Loucy (cell line): Measurements from ENCODE around the gene CNTNAP4.

Experiments
- H2AFZ ChIP-seq: fragments of 200-600 bp; sonication (generic); 2 replicates; pipeline ENCODE4 v1.6.0; 2016; ENCODE audit warnings: antibody characterized with exemption, mild to moderate bottlenecking, low read length, moderate library complexity
- H3F3A ChIP-seq: fragments of 200-600 bp; 2 replicates; pipeline ENCODE4 v1.6.0; 2016; ENCODE audit warnings: antibody characterized with exemption, low read depth, mild to moderate bottlenecking
- H3K27me3 ChIP-seq: fragments of 200-600 bp; sonication (generic); 2 replicates; pipeline ENCODE4 v1.6.1; 2014; ENCODE audit warnings: low read length, mild to moderate bottlenecking; ENCODE audit not compliant: insufficient read depth, poor library complexity, severe bottlenecking
- H3K36me3 ChIP-seq: fragments of 200-600 bp; sonication (generic); 2 replicates; pipeline ENCODE4 v1.6.1; 2016; ENCODE audit warnings: low read length; ENCODE audit not compliant: insufficient read depth
- H3K4me1 ChIP-seq: fragments of 200-600 bp; sonication (generic); 2 replicates; pipeline ENCODE4 v1.5.1; 2014; ENCODE audit warnings: low read length, mild to moderate bottlenecking; ENCODE audit not compliant: insufficient read depth, poor library complexity, severe bottlenecking
- H3K4me2 ChIP-seq: fragments of 200-600 bp; sonication (generic); 2 replicates; pipeline ENCODE4 v1.6.0; 2014; ENCODE audit warnings: antibody characterized with exemption, low read length, low read depth, mild to moderate bottlenecking; ENCODE audit not compliant: poor library complexity, severe bottlenecking
- H3K4me3 ChIP-seq: fragments of 200-600 bp; sonication (generic); 2 replicates; pipeline ENCODE4 v1.5.1; 2014; ENCODE audit warnings: low read length, mild to moderate bottlenecking, mixed read lengths; ENCODE audit not compliant: poor library complexity, severe bottlenecking
- H3K79me2 ChIP-seq: fragments of 200-600 bp; sonication (generic); 2 replicates; pipeline ENCODE4 v1.6.1; 2014; ENCODE audit warnings: low read length; ENCODE audit not compliant: insufficient read depth
- H3K9ac ChIP-seq: fragments of 200-600 bp; sonication (generic); 2 replicates; pipeline ENCODE4 v1.6.0; 2014; ENCODE audit warnings: mild to moderate bottlenecking, low read depth, low read length, moderate library complexity; ENCODE audit not compliant: poor library complexity, severe bottlenecking
- H3K9me2 ChIP-seq: fragments of 200-600 bp; sonication (generic); replicated peaks from 2 replicates; pipeline ENCODE4 v1.6.1; 2016; ENCODE audit warnings: low read depth, low read length, mixed read lengths
- H3K9me3 ChIP-seq: fragments of 200-600 bp; sonication (generic); 2 replicates; pipeline ENCODE4 v1.6.1; 2014; ENCODE audit warnings: mild to moderate bottlenecking, antibody characterized with exemption, low read length, low read depth; ENCODE audit not compliant: insufficient read depth
- H4K20me1 ChIP-seq: fragments of 200-600 bp; sonication (generic); 2 replicates; pipeline ENCODE4 v1.6.0; 2014; ENCODE audit warnings: antibody characterized with exemption, low read length, mild to moderate bottlenecking; ENCODE audit not compliant: insufficient read depth, poor library complexity, severe bottlenecking
- EZH2phosphoT487 ChIP-seq: fragments of 200-600 bp; IDR thresholded peaks from 2 replicates; pipeline ENCODE4 v1.6.1; 2018; ENCODE audit warnings: antibody characterized with exemption, mild to moderate bottlenecking, moderate library complexity, borderline replicate concordance
- TF ChIP-seq, protein P1 (sequence below): fragments of 200-600 bp; sonication (generic); conservative IDR thresholded peaks from 2 replicates; pipeline ENCODE4 v1.5.1; 2014; ENCODE audit warnings: mild to moderate bottlenecking, antibody characterized with exemption, low read length

The CNTNAP4 gene

DNA sequence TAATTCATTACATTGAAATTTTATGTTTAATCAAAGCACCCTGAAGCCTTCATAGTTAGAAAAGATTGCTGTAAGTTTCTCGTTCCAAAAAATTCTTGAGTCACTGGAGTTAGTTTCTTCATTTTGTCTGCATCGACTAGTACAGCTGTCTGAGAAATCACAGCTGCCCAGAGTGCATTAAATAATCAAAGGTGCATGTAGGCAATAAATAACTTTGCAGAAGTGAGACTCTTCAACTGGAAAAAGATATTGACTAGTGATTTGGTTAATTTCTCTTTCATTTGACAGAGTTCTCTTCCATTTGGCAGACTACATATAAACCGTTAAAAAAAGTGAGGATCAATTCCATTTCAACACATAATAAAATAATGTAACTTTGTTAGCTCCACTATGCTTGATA is 234.0 kb downstream of the CNTNAP4 start:
- no peaks in the 10 kb centered on the region for H3K36me3 ChIP-seq
- no peak overlapping the region for H2AFZ ChIP-seq
- no peaks in the 10 kb centered on the region for H3K9me3 ChIP-seq
- no peak overlapping the region for H3K4me3 ChIP-seq
- no peaks in the 10 kb centered on the region for H3K4me1 ChIP-seq
- no peaks in the 10 kb centered on the region for H3K27me3 ChIP-seq
- no peak overlapping the region for H3K4me2 ChIP-seq
- H3K9me2 ChIP-seq = no peaks in the 10 kb centered on the region
- no peaks in the 10 kb centered on the region for H3F3A ChIP-seq
- H3K79me2 ChIP-seq = no peaks in the 10 kb centered on the region
- no peak for TF ChIP-seq EZH2phosphoT487
- TF ChIP-seq, protein P1, sequence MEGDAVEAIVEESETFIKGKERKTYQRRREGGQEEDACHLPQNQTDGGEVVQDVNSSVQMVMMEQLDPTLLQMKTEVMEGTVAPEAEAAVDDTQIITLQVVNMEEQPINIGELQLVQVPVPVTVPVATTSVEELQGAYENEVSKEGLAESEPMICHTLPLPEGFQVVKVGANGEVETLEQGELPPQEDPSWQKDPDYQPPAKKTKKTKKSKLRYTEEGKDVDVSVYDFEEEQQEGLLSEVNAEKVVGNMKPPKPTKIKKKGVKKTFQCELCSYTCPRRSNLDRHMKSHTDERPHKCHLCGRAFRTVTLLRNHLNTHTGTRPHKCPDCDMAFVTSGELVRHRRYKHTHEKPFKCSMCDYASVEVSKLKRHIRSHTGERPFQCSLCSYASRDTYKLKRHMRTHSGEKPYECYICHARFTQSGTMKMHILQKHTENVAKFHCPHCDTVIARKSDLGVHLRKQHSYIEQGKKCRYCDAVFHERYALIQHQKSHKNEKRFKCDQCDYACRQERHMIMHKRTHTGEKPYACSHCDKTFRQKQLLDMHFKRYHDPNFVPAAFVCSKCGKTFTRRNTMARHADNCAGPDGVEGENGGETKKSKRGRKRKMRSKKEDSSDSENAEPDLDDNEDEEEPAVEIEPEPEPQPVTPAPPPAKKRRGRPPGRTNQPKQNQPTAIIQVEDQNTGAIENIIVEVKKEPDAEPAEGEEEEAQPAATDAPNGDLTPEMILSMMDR = no peak
- H3K9ac ChIP-seq = no peak overlapping the region
- H4K20me1 ChIP-seq = no peaks in the 10 kb centered on the region

DNA sequence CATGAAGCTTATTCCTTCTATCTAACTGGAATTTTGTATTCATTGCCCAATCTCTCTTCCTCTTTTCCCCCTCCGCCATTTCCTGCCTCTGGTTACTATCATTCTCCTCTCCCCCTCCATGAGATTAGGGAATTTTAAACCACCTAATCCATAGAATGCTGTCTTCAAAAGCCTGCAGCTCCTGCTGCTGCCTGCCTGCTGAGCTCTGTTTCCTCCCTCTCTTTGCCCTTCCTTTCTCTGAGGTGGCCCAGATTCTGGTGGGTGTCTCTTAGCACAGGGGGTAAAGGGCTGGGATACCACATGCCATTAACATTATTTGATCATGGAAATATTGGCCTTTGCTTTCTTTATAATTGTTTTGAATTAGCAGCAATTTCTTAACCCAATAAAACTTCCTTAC is 241.6 kb downstream of the CNTNAP4 start:
- Histone ChIP-seq H3K4me1 (no peaks in the 10 kb centered on the region), H3K4me2 (no peak overlapping the region), H3K9me2 (no peaks in the 10 kb centered on the region), H3K79me2 (no peaks in the 10 kb centered on the region), H3K36me3 (no peaks in the 10 kb centered on the region), H3K27me3 (no peaks in the 10 kb centered on the region), H3K9me3 (no peaks in the 10 kb centered on the region), H3F3A (no peaks in the 10 kb centered on the region), H2AFZ (no peak overlapping the region), H4K20me1 (no peaks in the 10 kb centered on the region), H3K9ac (no peak overlapping the region), H3K4me3 (no peak overlapping the region)
- TF ChIP-seq, protein P1 = no peak
- no peak for TF ChIP-seq EZH2phosphoT487

DNA sequence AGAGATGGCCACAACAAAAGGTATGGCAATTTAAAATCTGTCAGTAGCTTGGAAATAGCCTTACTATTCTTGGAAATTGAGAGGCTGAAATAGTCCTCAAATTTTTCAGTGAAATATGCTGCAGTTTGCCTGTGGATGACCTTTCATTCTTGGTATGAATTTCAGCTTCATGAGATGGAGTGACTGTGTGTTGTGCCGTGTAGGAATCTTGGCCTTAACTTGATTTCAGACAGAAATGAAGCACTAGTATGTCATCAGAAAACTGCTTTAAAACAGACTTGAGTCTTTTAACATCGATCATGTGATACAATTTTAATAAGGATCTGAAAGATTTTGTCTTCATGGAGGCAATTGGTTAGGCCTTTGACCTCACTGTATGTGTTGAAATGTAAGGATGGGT is 247.2 kb downstream of the CNTNAP4 start:
- Histone ChIP-seq H3F3A (no peaks in the 10 kb centered on the region), H3K9me3 (no peaks in the 10 kb centered on the region), H3K9ac (no peak overlapping the region), H3K27me3 (no peaks in the 10 kb centered on the region), H3K79me2 (no peaks in the 10 kb centered on the region), H3K9me2 (no peaks in the 10 kb centered on the region), H4K20me1 (no peaks in the 10 kb centered on the region), H3K4me3 (no peak overlapping the region), H2AFZ (no peak overlapping the region), H3K36me3 (no peaks in the 10 kb centered on the region), H3K4me1 (no peaks in the 10 kb centered on the region), H3K4me2 (no peak overlapping the region)
- TF ChIP-seq, protein P1 = no peak
- TF ChIP-seq EZH2phosphoT487 = no peak
